Brain microvascular endothelial cell (primary cell): ENCODE results near the gene MYO15A.

ENCODE experiments used
- DNase-seq: peaks from one replicate; pipeline ENCODE4 v3.0.0-alpha.2; 2020
- H3K27ac ChIP-seq: fragments of 250-450 bp; sonication (Bioruptor Pico); 2 replicates; pipeline ENCODE4 v1.5.1; 2020; ENCODE audit warnings: mild to moderate bottlenecking, moderate library complexity
- H3K27me3 ChIP-seq: fragments of 250-450 bp; sonication (Bioruptor Pico); replicated peaks from 2 replicates; pipeline ENCODE4 v1.5.1; 2020; ENCODE audit warnings: mild to moderate bottlenecking
- H3K36me3 ChIP-seq: fragments of 250-450 bp; sonication (Bioruptor Pico); replicated peaks from 2 replicates; pipeline ENCODE4 v1.5.1; 2020; ENCODE audit warnings: mild to moderate bottlenecking
- H3K4me3 ChIP-seq: 2 replicates; pipeline ENCODE4 v1.5.1; 2011; ENCODE audit warnings: low read depth, mild to moderate bottlenecking, control low read depth, low read length, moderate library complexity
- CTCF ChIP-seq: IDR thresholded peaks from 2 replicates; pipeline ENCODE4 v1.5.1; 2011; ENCODE audit warnings: low read depth, mild to moderate bottlenecking, moderate library complexity, low read length, control low read depth, inconsistent platforms; ENCODE audit errors: missing control alignments
- in situ Hi-C: cut with HindIII; loops from 2 replicates; pipeline ENCODE4 v1.10.0; 2017; ENCODE audit warnings: low sequenced_read_pairs, low pct_ligation_motif_present

The MYO15A gene

GRCh38 chr17:18094409-18094807 lies 14.1 kb upstream of the MYO15A start:
- Histone ChIP-seq H3K36me3 (peaks cover 40% of the 10 kb centered on the region), H3K27ac (no peak overlapping the region), H3K4me3 (no peak overlapping the region), H3K27me3 (no peaks in the 10 kb centered on the region)
- TF ChIP-seq CTCF, result no peak
- in situ Hi-C loops, result no loop called here
- DNase-seq, result no peak

- no peak overlapping the region for H3K4me3 ChIP-seq
- no peak for DNase-seq
- in situ Hi-C loops, result no loop called here
- no peak for TF ChIP-seq CTCF
- peaks cover 46% of the 10 kb centered on the region for H3K36me3 ChIP-seq
- H3K27ac ChIP-seq, result no peak overlapping the region
- no peaks in the 10 kb centered on the region for H3K27me3 ChIP-seq
Observed at GRCh38 chr17:18099516-18099915, 9.0 kb upstream of the MYO15A start.

- Histone ChIP-seq H3K27me3 (no peaks in the 10 kb centered on the region), H3K4me3 (no peak overlapping the region), H3K36me3 (peaks cover 45% of the 10 kb centered on the region), H3K27ac (no peak overlapping the region)
- in situ Hi-C loops, result no loop called here
- DNase-seq, result no peak
- no peak for TF ChIP-seq CTCF
Observed at GRCh38 chr17:18100616-18101015, 7.9 kb upstream of the MYO15A start.

- H3K4me3 ChIP-seq, result no peak overlapping the region
- no peak for TF ChIP-seq CTCF
- peaks cover 40% of the 10 kb centered on the region for H3K36me3 ChIP-seq
- H3K27ac ChIP-seq, result no peak overlapping the region
- H3K27me3 ChIP-seq, result no peaks in the 10 kb centered on the region
- in situ Hi-C loops, result no loop called here
- DNase-seq, result no peak
Observed at GRCh38 chr17:18101828-18102227, 6.7 kb upstream of the MYO15A start.

GRCh38 chr17:18102640-18103039 lies 5.9 kb upstream of the MYO15A start:
- TF ChIP-seq CTCF, result no peak
- Histone ChIP-seq H3K36me3 (peaks cover 40% of the 10 kb centered on the region), H3K4me3 (no peak overlapping the region), H3K27me3 (no peaks in the 10 kb centered on the region), H3K27ac (no peak overlapping the region)
- in situ Hi-C loops, result no loop called here
- DNase-seq, result no peak

GRCh38 chr17:18105027-18105426 lies 3.5 kb upstream of the MYO15A start:
- Histone ChIP-seq H3K27me3 (no peaks in the 10 kb centered on the region), H3K27ac (no peak overlapping the region), H3K36me3 (peaks cover 18% of the 10 kb centered on the region), H3K4me3 (no peak overlapping the region)
- DNase-seq, result no peak
- TF ChIP-seq CTCF, result no peak
- in situ Hi-C loops, result no loop called here
